ENCODE measurements around the gene OLFM2.
"Not testable (repeated sequence)": the region's sequence is repeated elsewhere in the genome, so short reads cannot be mapped to it uniquely, and the experiment has no call there.

Gene OLFM2

GRCh38 chr19:9966448-9966847 lies 30.1 kb upstream of the OLFM2 start:
- FAIRE-seq (no peak), DNase-seq (ENCODE audit: insufficient read length, low spot score) (no peak)
- no peak for TF ChIP-seq TAF1 (IDR thresholded peaks at IDR 0.05; ENCODE audit: low read depth, low read length)
- TF ChIP-seq SPI1 (IDR thresholded peaks at IDR 0.05; ENCODE audit: low read depth, low read length), result no peak
- TF ChIP-seq POLR2AphosphoS5 (IDR thresholded peaks at IDR 0.05; ENCODE audit: low read depth, low read length), result no peak

- FAIRE-seq, result no peak
- TF ChIP-seq POLR2AphosphoS5 (IDR thresholded peaks at IDR 0.05; ENCODE audit: low read depth, low read length) (no peak), SPI1 (IDR thresholded peaks at IDR 0.05; ENCODE audit: low read depth, low read length) (no peak), PAX5 (IDR thresholded peaks at IDR 0.05; ENCODE audit: insufficient read depth, low read length, severe bottlenecking) (no peak)
- no peak for DNase-seq (ENCODE audit: insufficient read length, low spot score)
Observed at GRCh38 chr19:9966024-9966423, 29.7 kb upstream of the OLFM2 start.

GRCh38 chr19:9962623-9963290 lies 26.4 kb upstream of the OLFM2 start:
- FAIRE-seq (no peak), DNase-seq (ENCODE audit: insufficient read length, low spot score) (no peak)

GRCh38 chr19:9961103-9961502 lies 24.8 kb upstream of the OLFM2 start:
- TF ChIP-seq TAF1 (IDR thresholded peaks at IDR 0.05; ENCODE audit: low read depth, low read length), result no peak
- no peak for TF ChIP-seq PAX5 (IDR thresholded peaks at IDR 0.05; ENCODE audit: insufficient read depth, low read length, severe bottlenecking)
- TF ChIP-seq POLR2A (IDR thresholded peaks at IDR 0.05; ENCODE audit: low read depth, low read length), result no peak
- TF ChIP-seq POU2F2 (IDR thresholded peaks at IDR 0.05; ENCODE audit: low read depth, low read length), result no peak
- no peak for TF ChIP-seq POLR2AphosphoS5 (IDR thresholded peaks at IDR 0.05; ENCODE audit: low read depth, low read length)
- no peak for TF ChIP-seq SPI1 (IDR thresholded peaks at IDR 0.05; ENCODE audit: low read depth, low read length)
- no peak for FAIRE-seq
- no peak for DNase-seq (ENCODE audit: insufficient read length, low spot score)

More at GRCh38 chr19:9962623-9963290, 26.4 kb upstream of the OLFM2 start:
- TF ChIP-seq POLR2A (IDR thresholded peaks at IDR 0.05; ENCODE audit: low read depth, low read length), result no peak
- TF ChIP-seq POU2F2 (IDR thresholded peaks at IDR 0.05; ENCODE audit: low read depth, low read length), result no peak
- TF ChIP-seq SPI1 (IDR thresholded peaks at IDR 0.05; ENCODE audit: low read depth, low read length), result no peak
- no peak for TF ChIP-seq TAF1 (IDR thresholded peaks at IDR 0.05; ENCODE audit: low read depth, low read length)
- no peak for TF ChIP-seq POLR2AphosphoS5 (IDR thresholded peaks at IDR 0.05; ENCODE audit: low read depth, low read length)
- no peak for TF ChIP-seq PAX5 (IDR thresholded peaks at IDR 0.05; ENCODE audit: insufficient read depth, low read length, severe bottlenecking)

- FAIRE-seq (no peak), DNase-seq (ENCODE audit: insufficient read length, low spot score) (no peak)
- TF ChIP-seq SPI1 (IDR thresholded peaks at IDR 0.05; ENCODE audit: low read depth, low read length), result no peak
- no peak for TF ChIP-seq PAX5 (IDR thresholded peaks at IDR 0.05; ENCODE audit: insufficient read depth, low read length, severe bottlenecking)
- TF ChIP-seq TAF1 (IDR thresholded peaks at IDR 0.05; ENCODE audit: low read depth, low read length), result no peak
- TF ChIP-seq POLR2A (IDR thresholded peaks at IDR 0.05; ENCODE audit: low read depth, low read length), result no peak
- TF ChIP-seq POLR2AphosphoS5 (IDR thresholded peaks at IDR 0.05; ENCODE audit: low read depth, low read length), result no peak
- TF ChIP-seq POU2F2 (IDR thresholded peaks at IDR 0.05; ENCODE audit: low read depth, low read length), result no peak
Observed at GRCh38 chr19:9958379-9958821, 22.1 kb upstream of the OLFM2 start.

- no peak for DNase-seq (ENCODE audit: insufficient read length, low spot score)
- TF ChIP-seq SPI1 (IDR thresholded peaks at IDR 0.05; ENCODE audit: low read depth, low read length) (no peak), POLR2A (IDR thresholded peaks at IDR 0.05; ENCODE audit: low read depth, low read length) (no peak), PAX5 (IDR thresholded peaks at IDR 0.05; ENCODE audit: insufficient read depth, low read length, severe bottlenecking) (no peak), POLR2AphosphoS5 (IDR thresholded peaks at IDR 0.05; ENCODE audit: low read depth, low read length) (no peak), TAF1 (IDR thresholded peaks at IDR 0.05; ENCODE audit: low read depth, low read length) (no peak), POU2F2 (IDR thresholded peaks at IDR 0.05; ENCODE audit: low read depth, low read length) (no peak)
- FAIRE-seq, result no peak
Observed at GRCh38 chr19:9956956-9957355, 20.6 kb upstream of the OLFM2 start.

- DNase-seq (ENCODE audit: insufficient read length, low spot score), result no peak
- no peak for FAIRE-seq
- TF ChIP-seq POLR2AphosphoS5 (IDR thresholded peaks at IDR 0.05; ENCODE audit: low read depth, low read length) (no peak), TAF1 (IDR thresholded peaks at IDR 0.05; ENCODE audit: low read depth, low read length) (no peak), POLR2A (IDR thresholded peaks at IDR 0.05; ENCODE audit: low read depth, low read length) (no peak), SPI1 (IDR thresholded peaks at IDR 0.05; ENCODE audit: low read depth, low read length) (no peak), POU2F2 (IDR thresholded peaks at IDR 0.05; ENCODE audit: low read depth, low read length) (no peak), PAX5 (IDR thresholded peaks at IDR 0.05; ENCODE audit: insufficient read depth, low read length, severe bottlenecking) (no peak)
Observed at GRCh38 chr19:9953802-9954542, 17.7 kb upstream of the OLFM2 start.

GRCh38 chr19:9952276-9952675 lies 16.0 kb upstream of the OLFM2 start:
- no peak for TF ChIP-seq TAF1 (IDR thresholded peaks at IDR 0.05; ENCODE audit: low read depth, low read length)
- no peak for TF ChIP-seq POU2F2 (IDR thresholded peaks at IDR 0.05; ENCODE audit: low read depth, low read length)
- TF ChIP-seq PAX5 (IDR thresholded peaks at IDR 0.05; ENCODE audit: insufficient read depth, low read length, severe bottlenecking), result no peak
- TF ChIP-seq POLR2A (IDR thresholded peaks at IDR 0.05; ENCODE audit: low read depth, low read length), result no peak
- no peak for TF ChIP-seq SPI1 (IDR thresholded peaks at IDR 0.05; ENCODE audit: low read depth, low read length)
- no peak for FAIRE-seq
- DNase-seq (ENCODE audit: insufficient read length, low spot score), result no peak

- no peak for DNase-seq (ENCODE audit: insufficient read length, low spot score)
- TF ChIP-seq POLR2A (IDR thresholded peaks at IDR 0.05; ENCODE audit: low read depth, low read length) (no peak), POU2F2 (IDR thresholded peaks at IDR 0.05; ENCODE audit: low read depth, low read length) (no peak), TAF1 (IDR thresholded peaks at IDR 0.05; ENCODE audit: low read depth, low read length) (no peak), PAX5 (IDR thresholded peaks at IDR 0.05; ENCODE audit: insufficient read depth, low read length, severe bottlenecking) (no peak), SPI1 (IDR thresholded peaks at IDR 0.05; ENCODE audit: low read depth, low read length) (no peak), POLR2AphosphoS5 (IDR thresholded peaks at IDR 0.05; ENCODE audit: low read depth, low read length) (no peak)
- no peak for FAIRE-seq
Observed at GRCh38 chr19:9947441-9947840, 11.1 kb upstream of the OLFM2 start.

- DNase-seq (ENCODE audit: insufficient read length, low spot score); FAIRE-seq: not testable (repeated sequence)
Observed at GRCh38 chr19:9946528-9947125, 10.3 kb upstream of the OLFM2 start.

All from GM12891 (cell line).